ENCODE results near the gene RABGAP1L.

- TF ChIP-seq TAF1 (IDR thresholded peaks at IDR 0.05; ENCODE audit: low read depth, low read length) = no peak
- no peak for TF ChIP-seq USF2 (IDR thresholded peaks at IDR 0.05; ENCODE audit: low read length)
- TF ChIP-seq FOSL1 (IDR thresholded peaks at IDR 0.05; ENCODE audit: insufficient read depth, low read depth, low read length) = no peak
- no peak for TF ChIP-seq GABPA (IDR thresholded peaks at IDR 0.05; ENCODE audit: borderline replicate concordance, insufficient read depth, low read length)
These were observed 837.2 kb downstream of the RABGAP1L start for GRCh38 chr1:174996476-174996875.

Data from H1 (cell line).